K562 (cell line): Measurements from ENCODE around the gene AHCYL1. TPM values are rescaled to one million over a fixed set of nuclear protein-coding genes. Genes with fewer than 3 reads are reported as not detected.

Experiments used
- ATAC-seq: fragments of 200-7000 bp; cut with Tn5 transposase; 3 replicates; pipeline ENCODE4 v1.9.1; 2020; ENCODE audit warnings: moderate library complexity
- BruUV-seq: library from RNA; stranded (reverse); fragments of 400-500 nt; replicated peaks from 2 replicates; lab custom pipeline; 2021; lab: Mats Ljungman, UMichigan
- CTCF ChIA-PET: fragments of 300-600 bp; formaldehyde crosslinking; extraction: SDS; loops from one replicate; lab custom pipeline; 2021; ENCODE audit warnings: low intra/inter-chr PET ratio; lab: Yijun Ruan, JAX
- POLR2A ChIA-PET: fragments of 300-600, 350-650 bp; sonication (Branson Sonifier 250); formaldehyde crosslinking; extraction: SDS; loops from one replicate; lab custom pipeline; 2021; ENCODE audit warnings: antibody characterized with exemption, inconsistent platforms; lab: Yijun Ruan, JAX
- DNase-seq, 4 experiments: peaks; one replicate each; pipeline versions ENCODE4 v3.0.0 to v3.0.0-alpha.2; 2011 to 2018; ENCODE audit warnings: low spot score in 3 of 4, mixed read lengths in 3 of 4; ENCODE audit errors: extremely low read depth in 1 of 4
- FAIRE-seq: peaks from 2 replicates; lab custom pipeline; 2011; peaks lifted over from hg19 to GRCh38; lab: Jason Lieb, UNC
- H2AFZ ChIP-seq: 2 replicates; pipeline ENCODE4 v1.6.0; 2011; ENCODE audit warnings: low read depth, low read length, control low read depth, inconsistent platforms
- H3K27ac ChIP-seq: fragments of 200-600 bp; 3 replicates; pipeline ENCODE4 v1.8.0; 2011; ENCODE audit warnings: low read depth, mild to moderate bottlenecking, control low read depth, inconsistent platforms, low read length, moderate library complexity, mixed read lengths; ENCODE audit errors: extremely low read depth
- H3K27me3 ChIP-seq, 2 experiments: fragments of 300-600 bp in 1 of 2; 2 replicates in 1 of 2; 3 replicates in 1 of 2; pipeline versions ENCODE4 v1.6.0 to v1.8.0; 2011; ENCODE audit warnings: inconsistent platforms in 2 of 2, low read length in 2 of 2, mild to moderate bottlenecking in 1 of 2, mixed read lengths in 1 of 2, moderate library complexity in 1 of 2; ENCODE audit not compliant: control insufficient read depth in 2 of 2, insufficient read depth in 2 of 2
- H3K36me3 ChIP-seq: fragments of 300-600 bp; 3 replicates; pipeline ENCODE4 v1.8.0; 2011; ENCODE audit warnings: mild to moderate bottlenecking, low read length, inconsistent platforms; ENCODE audit not compliant: control insufficient read depth, insufficient read depth
- H3K4me1 ChIP-seq, 2 experiments: fragments of 200-600 bp in 1 of 2; replicated peaks in 1 of 2; 2 replicates in 1 of 2; 3 replicates in 1 of 2; pipeline versions ENCODE4 v1.5.1 to v1.8.0; 2011; ENCODE audit warnings: inconsistent platforms in 2 of 2, low read length in 2 of 2, mild to moderate bottlenecking in 1 of 2, mixed read lengths in 1 of 2, moderate library complexity in 1 of 2; ENCODE audit not compliant: control insufficient read depth in 2 of 2, insufficient read depth in 2 of 2
- H3K4me2 ChIP-seq: 2 replicates; pipeline ENCODE4 v1.6.1; 2011; ENCODE audit warnings: low read length, control low read depth, inconsistent platforms, mixed read lengths; ENCODE audit not compliant: insufficient read depth
- H3K4me3 ChIP-seq: fragments of 200-600 bp; sonication (generic), shearing (Covaris generic); 2 replicates; pipeline ENCODE4 v1.5.1; 2016; ENCODE audit warnings: control low read depth, inconsistent platforms
- H3K79me2 ChIP-seq: fragments of 200-600 bp; 3 replicates; pipeline ENCODE4 v1.8.0; 2011; ENCODE audit warnings: low read length, inconsistent platforms; ENCODE audit not compliant: control insufficient read depth, insufficient read depth
- H3K9ac ChIP-seq, 2 experiments: 2 replicates each; pipeline versions ENCODE4 v1.6.0 to v1.6.1; 2011; ENCODE audit warnings: low read depth in 2 of 2, low read length in 2 of 2, control low read depth in 1 of 2, inconsistent platforms in 1 of 2, mild to moderate bottlenecking in 1 of 2, mixed read lengths in 1 of 2; ENCODE audit not compliant: insufficient read depth in 1 of 2
- H3K9me1 ChIP-seq: one replicate; pipeline ENCODE4 v1.6.0; 2011; ENCODE audit warnings: inconsistent platforms, mild to moderate bottlenecking, low read length, moderate library complexity; ENCODE audit not compliant: control insufficient read depth, insufficient read depth
- H3K9me3 ChIP-seq: replicated peaks from 2 replicates; pipeline ENCODE4 v1.5.1; 2011; ENCODE audit warnings: low read depth, low read length, inconsistent platforms; ENCODE audit not compliant: control insufficient read depth, insufficient read depth
- H4K20me1 ChIP-seq: replicated peaks from 2 replicates; pipeline ENCODE4 v1.6.1; 2011; ENCODE audit warnings: low read length, inconsistent platforms, mixed read lengths; ENCODE audit not compliant: control insufficient read depth, insufficient read depth
- ASH1L ChIP-seq: fragments of 450-650 bp; IDR thresholded peaks from 2 replicates; pipeline ENCODE4 v1.6.1; 2018; ENCODE audit warnings: borderline replicate concordance, mild to moderate bottlenecking, low read depth; ENCODE audit not compliant: partially characterized antibody
- CEBPG ChIP-seq, 3 experiments: fragments of 200-800 bp in 1 of 3; sonication (Bioruptor generic) in 1 of 3; sonication (generic) in 1 of 3; formaldehyde crosslinking in 1 of 3; IDR thresholded peaks in 2 of 3; conservative IDR thresholded peaks in 1 of 3; 2 replicates each; pipeline versions ENCODE4 v1.6.1 to v1.8.0; 2016 to 2022; ENCODE audit warnings: missing compliant biosample characterization in 2 of 3, missing genetic modification characterization in 2 of 3, mild to moderate bottlenecking in 1 of 3, missing genetic modification reagents in 1 of 3
- KLF1 ChIP-seq: fragments of 450-650 bp; IDR thresholded peaks from 2 replicates; pipeline ENCODE4 v1.6.1; 2016; ENCODE audit warnings: missing genetic modification characterization, missing compliant biosample characterization
- NR2C1 ChIP-seq, 2 experiments: fragments of 450-650 bp; IDR thresholded peaks; 2 replicates each; pipeline ENCODE4 v1.6.1; 2017; ENCODE audit warnings: mild to moderate bottlenecking in 2 of 2, antibody characterized with exemption in 1 of 2, inconsistent platforms in 1 of 2, missing compliant biosample characterization in 1 of 2, missing genetic modification characterization in 1 of 2
- SIN3A ChIP-seq, 2 experiments: fragments of 150-350 bp in 1 of 2; IDR thresholded peaks; 2 replicates each; pipeline ENCODE4 v1.6.1; 2011 to 2016; ENCODE audit warnings: borderline replicate concordance in 2 of 2, low read depth in 2 of 2, low read length in 2 of 2, mild to moderate bottlenecking in 2 of 2, moderate library complexity in 2 of 2; ENCODE audit not compliant: control insufficient read depth in 1 of 2
- SMAD4 ChIP-seq: fragments of 250-450 bp; sonication (Bioruptor Pico); conservative IDR thresholded peaks from 2 replicates; pipeline ENCODE4 v1.8.0; 2021; ENCODE audit warnings: inconsistent platforms, mild to moderate bottlenecking, moderate library complexity
- TRIM24 ChIP-seq, 2 experiments: fragments of 450-650 bp; IDR thresholded peaks; 2 replicates each; pipeline ENCODE4 v1.6.1; 2016
- WGBS: fragments of 100-300 bp; shearing (Covaris generic); methylation state at CpG from one replicate; pipeline ENCODE4 v1.1.6; 2016; ENCODE audit warnings: low coverage, mixed read lengths; ENCODE audit not compliant: insufficient coverage; ENCODE audit errors: missing lambda C conversion rate; 5-methylcytosine and 5-hydroxymethylcytosine counted together
- in situ Hi-C: fragments of 300-500 bp; cut with MboI; formaldehyde crosslinking; loops from 4 replicates; pipeline ENCODE4 v1.15.0; 2018; ENCODE audit warnings: inconsistent platforms, mixed read lengths
- intact Hi-C: fragments of 100-400 bp; cut with micrococcal nuclease; formaldehyde crosslinking; loops from 2 replicates; pipeline ENCODE4 v1.14.2; 2022
- polyA plus RNA-seq, 8 experiments: library from polyadenylated mRNA; depleted of rRNA in 4 of 8; stranded (reverse) in 5 of 8; unstranded in 3 of 8; fragments of >200 nt; fragmentation: Nextera tagmentation in 2 of 8; fragmentation: Illumina TruSeq in 1 of 8; extraction: Ambion mirVana in 2 of 8; extraction: Trizol in 1 of 8; gene quantifications; 2 replicates each; pipeline versions ENCODE4 v1.2.1 to v1.2.3, GENCODE V29; 2011 to 2014; ENCODE audit warnings: inconsistent platforms in 1 of 8, missing spikeins in 1 of 8
- total RNA-seq, 7 experiments: library from RNA; depleted of rRNA in 6 of 7; stranded (reverse); fragments of >200 nt in 6 of 7; fragmentation: Illumina TruSeq in 2 of 7; extraction: Trizol in 2 of 7; gene quantifications; 2 replicates each; pipeline versions ENCODE4 v1.2.1 to v1.2.3, GENCODE V29; 2011 to 2021; ENCODE audit warnings: low replicate concordance in 1 of 7
- TF ChIP-seq, protein P1 (sequence below): sonication (generic); formaldehyde crosslinking; IDR thresholded peaks from 2 replicates; pipeline ENCODE4 v1.8.1; 2023; ENCODE audit warnings: missing genetic modification reagents, mild to moderate bottlenecking, borderline replicate concordance
- TF ChIP-seq, protein P2 (sequence below), 2 experiments: IDR thresholded peaks; 2 replicates each; pipeline ENCODE4 v1.6.1; 2011; ENCODE audit warnings: borderline replicate concordance in 1 of 2, control low read depth in 1 of 2, low read depth in 1 of 2, low read length in 1 of 2, mild to moderate bottlenecking in 1 of 2, mixed read lengths in 1 of 2, moderate library complexity in 1 of 2; ENCODE audit not compliant: insufficient read depth in 1 of 2, insufficient read length in 1 of 2, poor library complexity in 1 of 2, severe bottlenecking in 1 of 2; ENCODE audit errors: extremely low read depth in 1 of 2

The AHCYL1 gene
- total and polyA plus RNA-seq, 9 of the 15 experiments (the other 6 are each of a cell fraction or from before 2014, with no cell fraction given), result 27.3 to 118 (median 44.5) TPM

DNA sequence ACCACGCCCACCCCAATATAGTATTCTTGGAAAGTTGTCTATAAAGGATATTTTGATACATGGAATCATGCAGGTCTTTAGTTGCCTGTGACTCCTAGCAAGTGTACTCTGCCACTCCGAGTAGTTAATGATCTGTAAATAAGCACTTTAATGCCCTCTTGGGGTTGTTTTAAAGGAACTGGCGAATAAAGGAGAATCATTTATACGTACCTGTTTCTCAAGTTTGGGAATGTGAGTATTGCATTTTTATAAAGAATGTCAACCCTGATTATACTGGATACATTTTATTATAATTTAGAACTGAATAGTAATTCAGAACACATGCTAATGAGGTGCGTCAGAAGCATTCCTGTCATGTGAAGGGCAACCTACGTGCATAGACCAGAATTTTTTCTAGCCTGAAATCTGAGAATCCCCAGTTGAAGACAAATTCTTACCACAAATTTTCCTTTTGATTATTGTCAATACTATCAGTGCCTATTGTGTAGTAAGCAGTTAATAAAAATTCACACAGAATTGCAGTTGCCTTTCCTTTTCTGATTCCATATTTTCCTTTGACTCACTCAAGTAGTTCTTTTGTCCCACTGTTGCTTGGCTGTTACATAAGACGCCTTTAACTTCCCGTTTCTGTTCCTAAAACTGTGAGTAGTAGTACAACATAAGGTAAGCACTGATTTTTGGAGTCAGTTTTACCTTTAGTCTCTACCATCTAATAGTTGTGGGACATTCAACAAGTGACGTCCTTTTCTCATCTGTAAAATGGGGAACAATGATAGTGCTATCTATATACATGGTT lies 5.1 kb downstream of the AHCYL1 start (continued):
- peak; percentile 73; the same call in 1 of the 2 replicates for TF ChIP-seq CEBPG (CRISPR knock-in tag; IDR thresholded peaks at IDR 0.05)
- TF ChIP-seq CEBPG (tag; conservative IDR thresholded peaks at IDR 0.05 in 1 of 2, IDR thresholded peaks at IDR 0.05 in 1 of 2), result no peak
- TF ChIP-seq SMAD4 (CRISPR knock-in tag), result peak; percentile 71
- TF ChIP-seq NR2C1 (IDR thresholded peaks at IDR 0.05), result no peak
- TF ChIP-seq NR2C1 (tag; IDR thresholded peaks at IDR 0.05), result peak; percentile 16; the same call in 1 of the 2 replicates
- no peak for TF ChIP-seq KLF1 (tag)
- no peak for TF ChIP-seq SIN3A (IDR thresholded peaks at IDR 0.05; ENCODE audit: borderline replicate concordance in 2 of 2, control insufficient read depth in 1 of 2, low read depth in 2 of 2, low read length in 2 of 2)

DNA sequence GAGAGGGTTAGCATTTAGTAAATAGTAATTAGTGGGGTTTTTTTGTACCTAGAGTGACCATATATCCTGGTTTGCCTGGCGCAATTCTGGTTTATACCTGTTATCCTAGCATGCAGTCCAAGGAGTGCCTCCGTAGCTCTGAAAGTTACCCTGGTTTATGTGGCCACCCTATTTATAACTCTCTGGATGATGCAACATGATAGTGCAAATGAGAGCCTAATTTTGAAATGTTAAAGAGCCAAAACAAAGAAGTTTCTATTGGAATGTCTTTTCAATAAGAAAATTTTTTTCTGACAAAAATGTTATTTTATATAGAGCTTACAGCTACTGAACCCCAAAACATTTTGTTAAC lies 5.7 kb downstream of the AHCYL1 start:
- FAIRE-seq (no peak), DNase-seq (no peak), ATAC-seq (no peak)
- ChIA-PET POLR2A (interaction anchor here (1.2 kb wide), 2 partner anchors 8 to 14 kb away, joined by 4 read pairs; no protein-coding TSS in a partner anchor), CTCF (no interaction called here)
- Histone ChIP-seq H3K9me3 (no peaks in the 10 kb centered on the region), H3K4me3 (no peak overlapping the region), H3K79me2 (peaks cover 79% of the 10 kb centered on the region), H3K4me2 (no peak overlapping the region), H3K4me1 (peaks cover 3 to 32% of the 10 kb centered on the region in 2 experiments; a peak in 4 of 5 replicates), H3K27ac (no peak overlapping the region), H3K9me1 (no peaks in the 10 kb centered on the region), H4K20me1 (peaks cover 8% of the 10 kb centered on the region; the same call in 1 of the 2 replicates), H3K27me3 (no peaks in the 10 kb centered on the region), H3K9ac (no peak overlapping the region), H3K36me3 (peaks cover 69% of the 10 kb centered on the region), H2AFZ (no peak overlapping the region)
- BruUV-seq, result no TSS peak
- intact Hi-C loops (no loop called here), in situ Hi-C loops (no loop called here)
- WGBS, result 83% methylated on average over 2 of the region's 2 CpGs
- TF ChIP-seq TRIM24 (IDR thresholded peaks at IDR 0.05), result no peak
- TF ChIP-seq, protein P1, sequence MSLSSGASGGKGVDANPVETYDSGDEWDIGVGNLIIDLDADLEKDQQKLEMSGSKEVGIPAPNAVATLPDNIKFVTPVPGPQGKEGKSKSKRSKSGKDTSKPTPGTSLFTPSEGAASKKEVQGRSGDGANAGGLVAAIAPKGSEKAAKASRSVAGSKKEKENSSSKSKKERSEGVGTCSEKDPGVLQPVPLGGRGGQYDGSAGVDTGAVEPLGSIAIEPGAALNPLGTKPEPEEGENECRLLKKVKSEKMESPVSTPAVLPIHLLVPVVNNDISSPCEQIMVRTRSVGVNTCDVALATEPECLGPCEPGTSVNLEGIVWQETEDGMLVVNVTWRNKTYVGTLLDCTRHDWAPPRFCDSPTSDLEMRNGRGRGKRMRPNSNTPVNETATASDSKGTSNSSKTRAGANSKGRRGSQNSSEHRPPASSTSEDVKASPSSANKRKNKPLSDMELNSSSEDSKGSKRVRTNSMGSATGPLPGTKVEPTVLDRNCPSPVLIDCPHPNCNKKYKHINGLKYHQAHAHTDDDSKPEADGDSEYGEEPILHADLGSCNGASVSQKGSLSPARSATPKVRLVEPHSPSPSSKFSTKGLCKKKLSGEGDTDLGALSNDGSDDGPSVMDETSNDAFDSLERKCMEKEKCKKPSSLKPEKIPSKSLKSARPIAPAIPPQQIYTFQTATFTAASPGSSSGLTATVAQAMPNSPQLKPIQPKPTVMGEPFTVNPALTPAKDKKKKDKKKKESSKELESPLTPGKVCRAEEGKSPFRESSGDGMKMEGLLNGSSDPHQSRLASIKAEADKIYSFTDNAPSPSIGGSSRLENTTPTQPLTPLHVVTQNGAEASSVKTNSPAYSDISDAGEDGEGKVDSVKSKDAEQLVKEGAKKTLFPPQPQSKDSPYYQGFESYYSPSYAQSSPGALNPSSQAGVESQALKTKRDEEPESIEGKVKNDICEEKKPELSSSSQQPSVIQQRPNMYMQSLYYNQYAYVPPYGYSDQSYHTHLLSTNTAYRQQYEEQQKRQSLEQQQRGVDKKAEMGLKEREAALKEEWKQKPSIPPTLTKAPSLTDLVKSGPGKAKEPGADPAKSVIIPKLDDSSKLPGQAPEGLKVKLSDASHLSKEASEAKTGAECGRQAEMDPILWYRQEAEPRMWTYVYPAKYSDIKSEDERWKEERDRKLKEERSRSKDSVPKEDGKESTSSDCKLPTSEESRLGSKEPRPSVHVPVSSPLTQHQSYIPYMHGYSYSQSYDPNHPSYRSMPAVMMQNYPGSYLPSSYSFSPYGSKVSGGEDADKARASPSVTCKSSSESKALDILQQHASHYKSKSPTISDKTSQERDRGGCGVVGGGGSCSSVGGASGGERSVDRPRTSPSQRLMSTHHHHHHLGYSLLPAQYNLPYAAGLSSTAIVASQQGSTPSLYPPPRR (CRISPR knock-in tag), result no peak
- TF ChIP-seq ASH1L, result no peak
- TF ChIP-seq, protein P2, sequence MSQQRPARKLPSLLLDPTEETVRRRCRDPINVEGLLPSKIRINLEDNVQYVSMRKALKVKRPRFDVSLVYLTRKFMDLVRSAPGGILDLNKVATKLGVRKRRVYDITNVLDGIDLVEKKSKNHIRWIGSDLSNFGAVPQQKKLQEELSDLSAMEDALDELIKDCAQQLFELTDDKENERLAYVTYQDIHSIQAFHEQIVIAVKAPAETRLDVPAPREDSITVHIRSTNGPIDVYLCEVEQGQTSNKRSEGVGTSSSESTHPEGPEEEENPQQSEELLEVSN (IDR thresholded peaks at IDR 0.05; ENCODE audit: borderline replicate concordance in 1 of 2, extremely low read depth in 1 of 2, insufficient read depth in 1 of 2, insufficient read length in 1 of 2, low read depth in 1 of 2, low read length in 1 of 2, poor library complexity in 1 of 2, severe bottlenecking in 1 of 2), result no peak
